GM23338 (cell line): ENCODE results near the gene PLEKHS1. TPM values are rescaled to one million over a fixed set of nuclear protein-coding genes. Genes with fewer than 3 reads are reported as not detected.

Experiments used
- ATAC-seq: fragments of 200-7000 bp; cut with Tn5 transposase; 3 replicates; pipeline ENCODE4 v1.9.1; 2020
- DNase-seq: peaks from one replicate; pipeline ENCODE4 v3.0.0-alpha.2; 2015; ENCODE audit warnings: low spot score
- H2AFZ ChIP-seq: fragments of 200-600 bp; sonication (generic); 2 replicates; pipeline ENCODE4 v1.8.0; 2016; ENCODE audit warnings: antibody characterized with exemption, mild to moderate bottlenecking, moderate library complexity
- H3F3A ChIP-seq: fragments of 200-600 bp; sonication (generic); replicated peaks from 2 replicates; pipeline ENCODE4 v1.8.0; 2017; ENCODE audit warnings: antibody characterized with exemption, mixed run types, low read depth
- H3K27ac ChIP-seq: fragments of 200-600 bp; sonication (generic); 2 replicates; pipeline ENCODE4 v1.6.1; 2016; ENCODE audit warnings: low read depth
- H3K27me3 ChIP-seq: fragments of 200-600 bp; sonication (generic); 2 replicates; pipeline ENCODE4 v1.8.0; 2016; ENCODE audit warnings: mild to moderate bottlenecking, mixed run types, moderate library complexity; ENCODE audit not compliant: insufficient read depth
- H3K36me3 ChIP-seq: fragments of 200-600 bp; sonication (generic); 2 replicates; pipeline ENCODE4 v1.8.0; 2016; ENCODE audit warnings: mild to moderate bottlenecking; ENCODE audit not compliant: insufficient read depth
- H3K4me1 ChIP-seq: fragments of 200-600 bp; sonication (generic); 2 replicates; pipeline ENCODE4 v1.8.0; 2016; ENCODE audit warnings: mild to moderate bottlenecking, moderate library complexity; ENCODE audit not compliant: insufficient read depth
- H3K4me2 ChIP-seq: fragments of 200-600 bp; sonication (generic); 2 replicates; pipeline ENCODE4 v1.7.1; 2017; ENCODE audit warnings: mixed run types
- H3K4me3 ChIP-seq: fragments of 200-600 bp; sonication (generic); 2 replicates; pipeline ENCODE4 v1.6.1; 2016; ENCODE audit warnings: mixed run types
- H3K79me2 ChIP-seq: fragments of 200-600 bp; sonication (generic); replicated peaks from 2 replicates; pipeline ENCODE4 v1.8.0; 2017; ENCODE audit warnings: mild to moderate bottlenecking; ENCODE audit not compliant: insufficient read depth
- H3K9me2 ChIP-seq: fragments of 200-600 bp; sonication (generic); 2 replicates; pipeline ENCODE4 v1.8.0; 2017; ENCODE audit not compliant: insufficient read depth
- H4K20me1 ChIP-seq: fragments of 200-600 bp; sonication (generic); replicated peaks from 2 replicates; pipeline ENCODE4 v1.8.0; 2017; ENCODE audit warnings: mild to moderate bottlenecking; ENCODE audit not compliant: insufficient read depth
- H3K27ac Mint-ChIP-seq: 2 replicates; pipeline ENCODE4 v1.8.0; 2020; ENCODE audit warnings: inconsistent platforms, mild to moderate bottlenecking, moderate library complexity, mixed read lengths
- H3K27me3 Mint-ChIP-seq: 3 replicates; pipeline ENCODE4 v1.8.0; 2022; ENCODE audit warnings: low read depth, mild to moderate bottlenecking, moderate library complexity, mixed read lengths, inconsistent platforms; ENCODE audit not compliant: insufficient read depth, poor library complexity
- H3K36me3 Mint-ChIP-seq: 3 replicates; pipeline ENCODE4 v1.8.0; 2021; ENCODE audit warnings: low read depth, mild to moderate bottlenecking, inconsistent platforms, moderate library complexity, mixed read lengths
- H3K4me1 Mint-ChIP-seq: 3 replicates; pipeline ENCODE4 v1.8.0; 2020; ENCODE audit warnings: mild to moderate bottlenecking, inconsistent platforms, mixed read lengths
- H3K4me3 Mint-ChIP-seq: 3 replicates; pipeline ENCODE4 v1.8.0; 2021; ENCODE audit warnings: moderate library complexity, mild to moderate bottlenecking, inconsistent platforms, mixed read lengths
- H3K9me3 Mint-ChIP-seq: 3 replicates; pipeline ENCODE4 v1.8.0; 2020; ENCODE audit warnings: moderate library complexity, mild to moderate bottlenecking, inconsistent platforms, mixed read lengths
- CREB1 ChIP-seq: fragments of 250-450 bp; sonication (Bioruptor Pico); IDR thresholded peaks from 2 replicates; pipeline ENCODE4 v1.5.0; 2020; ENCODE audit warnings: low read depth, mild to moderate bottlenecking, moderate library complexity
- ETS1 ChIP-seq: IDR thresholded peaks from 2 replicates; pipeline ENCODE4 v1.6.1; 2016; ENCODE audit warnings: antibody characterized with exemption
- EZH2 ChIP-seq: fragments of 200-600 bp; sonication (generic); IDR thresholded peaks from one replicate; pipeline ENCODE4 v1.8.0; 2017; ENCODE audit warnings: antibody characterized with exemption, mild to moderate bottlenecking, low read depth; ENCODE audit not compliant: unreplicated experiment
- EZH2phosphoT487 ChIP-seq: fragments of 200-600 bp; sonication (generic); IDR thresholded peaks from one replicate; pipeline ENCODE4 v1.8.1; 2018; ENCODE audit warnings: antibody characterized with exemption; ENCODE audit not compliant: unreplicated experiment
- JUNB ChIP-seq: IDR thresholded peaks from one replicate; pipeline ENCODE4 v1.6.1; 2016; ENCODE audit warnings: antibody characterized with exemption; ENCODE audit not compliant: unreplicated experiment
- NANOG ChIP-seq: IDR thresholded peaks from 2 replicates; pipeline ENCODE4 v1.6.1; 2016; ENCODE audit warnings: antibody characterized with exemption, borderline replicate concordance
- POLR2AphosphoS5 ChIP-seq: IDR thresholded peaks from 2 replicates; pipeline ENCODE4 v1.6.1; 2016; ENCODE audit warnings: antibody characterized with exemption, low read depth
- REST ChIP-seq: IDR thresholded peaks from one replicate; pipeline ENCODE4 v1.6.1; 2018; ENCODE audit warnings: antibody characterized with exemption; ENCODE audit not compliant: unreplicated experiment
- STAT1 ChIP-seq: IDR thresholded peaks from one replicate; pipeline ENCODE4 v1.6.1; 2016; ENCODE audit warnings: antibody characterized with exemption; ENCODE audit not compliant: unreplicated experiment
- ZNF114 ChIP-seq: fragments of 250-450 bp; sonication (Bioruptor Pico); IDR thresholded peaks from 2 replicates; pipeline ENCODE4 v1.5.0; 2020; ENCODE audit warnings: mild to moderate bottlenecking, moderate library complexity
- ZNF331 ChIP-seq: fragments of 250-450 bp; sonication (Bioruptor Pico); IDR thresholded peaks from 2 replicates; pipeline ENCODE4 v1.5.0; 2020; ENCODE audit warnings: low read depth, mild to moderate bottlenecking, moderate library complexity
- ZNF462 ChIP-seq: fragments of 250-450 bp; sonication (Bioruptor Pico); IDR thresholded peaks from 2 replicates; pipeline ENCODE4 v1.5.0; 2020; ENCODE audit warnings: mild to moderate bottlenecking, moderate library complexity
- polyA plus RNA-seq: library from polyadenylated mRNA; unstranded; fragments of >200 nt; fragmentation: Nextera tagmentation; extraction: Ambion mirVana; gene quantifications from 2 replicates; pipeline ENCODE4 v1.2.1, GENCODE V29; 2016
- total RNA-seq: library from RNA; depleted of rRNA; stranded (reverse); fragments of >200 nt; shearing (Covaris generic); gene quantifications from 2 replicates; pipeline ENCODE4 v1.2.3, GENCODE V29; 2014
- TF ChIP-seq, protein P1 (sequence below), 2 experiments: fragments of 200-600 bp in 1 of 2; sonication (generic) in 1 of 2; conservative IDR thresholded peaks; 2 replicates each; pipeline versions ENCODE4 v1.5.1 to v1.6.1; 2016 to 2017; ENCODE audit warnings: antibody characterized with exemption in 2 of 2, low read depth in 2 of 2, mild to moderate bottlenecking in 2 of 2, moderate library complexity in 1 of 2

Gene PLEKHS1
- total and polyA plus RNA-seq, 2 experiments from 2014 or later, result not detected

DNA sequence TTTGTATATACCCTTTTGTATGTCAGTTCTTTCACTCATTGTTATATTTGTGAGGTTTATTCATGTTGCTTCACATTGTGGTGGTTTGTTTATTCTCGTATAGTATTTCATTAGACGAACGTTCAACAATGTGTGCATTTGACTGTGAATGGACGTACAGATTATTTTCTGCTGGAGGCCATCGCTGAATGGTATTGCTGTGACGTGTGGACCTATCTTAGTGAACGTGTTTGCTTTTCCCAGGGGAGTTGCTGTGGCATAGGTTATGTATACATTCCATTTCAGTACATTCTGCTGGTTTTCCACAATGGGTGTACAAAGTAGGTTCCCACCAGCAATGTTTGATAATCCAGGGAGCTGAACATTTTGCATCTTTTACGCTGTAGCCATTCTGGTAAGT is 31.1 kb upstream of the PLEKHS1 start:
- H3K27me3 Mint-ChIP-seq, result no peaks in the 10 kb centered on the region
- TF ChIP-seq ZNF114 (CRISPR knock-in tag) (no peak), REST (no peak), POLR2AphosphoS5 (no peak), ZNF331 (CRISPR knock-in tag) (no peak), ETS1 (no peak), EZH2 (no peak), NANOG (no peak), STAT1 (no peak), ZNF462 (CRISPR knock-in tag) (no peak), JUNB (no peak), EZH2phosphoT487 (no peak), CREB1 (CRISPR knock-in tag) (no peak)
- TF ChIP-seq, protein P1, sequence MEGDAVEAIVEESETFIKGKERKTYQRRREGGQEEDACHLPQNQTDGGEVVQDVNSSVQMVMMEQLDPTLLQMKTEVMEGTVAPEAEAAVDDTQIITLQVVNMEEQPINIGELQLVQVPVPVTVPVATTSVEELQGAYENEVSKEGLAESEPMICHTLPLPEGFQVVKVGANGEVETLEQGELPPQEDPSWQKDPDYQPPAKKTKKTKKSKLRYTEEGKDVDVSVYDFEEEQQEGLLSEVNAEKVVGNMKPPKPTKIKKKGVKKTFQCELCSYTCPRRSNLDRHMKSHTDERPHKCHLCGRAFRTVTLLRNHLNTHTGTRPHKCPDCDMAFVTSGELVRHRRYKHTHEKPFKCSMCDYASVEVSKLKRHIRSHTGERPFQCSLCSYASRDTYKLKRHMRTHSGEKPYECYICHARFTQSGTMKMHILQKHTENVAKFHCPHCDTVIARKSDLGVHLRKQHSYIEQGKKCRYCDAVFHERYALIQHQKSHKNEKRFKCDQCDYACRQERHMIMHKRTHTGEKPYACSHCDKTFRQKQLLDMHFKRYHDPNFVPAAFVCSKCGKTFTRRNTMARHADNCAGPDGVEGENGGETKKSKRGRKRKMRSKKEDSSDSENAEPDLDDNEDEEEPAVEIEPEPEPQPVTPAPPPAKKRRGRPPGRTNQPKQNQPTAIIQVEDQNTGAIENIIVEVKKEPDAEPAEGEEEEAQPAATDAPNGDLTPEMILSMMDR (conservative IDR thresholded peaks at IDR 0.05; ENCODE audit: low read depth in 2 of 2), result no peak

More for the DNA sequence above, 31.1 kb upstream of the PLEKHS1 start:
- DNase-seq (no peak), ATAC-seq (no peak)
- H3K9me3 Mint-ChIP-seq, result no peaks in the 10 kb centered on the region
- no peak overlapping the region for H3K4me3 Mint-ChIP-seq
- Histone ChIP-seq H2AFZ (no peak overlapping the region), H3K36me3 (no peaks in the 10 kb centered on the region), H4K20me1 (no peaks in the 10 kb centered on the region), H3K27ac (no peak overlapping the region), H3K4me3 (no peak overlapping the region), H3K9me2 (no peaks in the 10 kb centered on the region), H3K79me2 (no peaks in the 10 kb centered on the region), H3K4me2 (no peak overlapping the region), H3F3A (no peaks in the 10 kb centered on the region), H3K4me1 (no peaks in the 10 kb centered on the region), H3K27me3 (no peaks in the 10 kb centered on the region)
- H3K4me1 Mint-ChIP-seq, result no peaks in the 10 kb centered on the region
- H3K36me3 Mint-ChIP-seq, result peaks cover 3% of the 10 kb centered on the region; the same call in 1 of the 3 replicates
- H3K27ac Mint-ChIP-seq, result no peak overlapping the region
